ENCODE measurements around the gene MACROH2A1.

- TF ChIP-seq, protein P1, sequence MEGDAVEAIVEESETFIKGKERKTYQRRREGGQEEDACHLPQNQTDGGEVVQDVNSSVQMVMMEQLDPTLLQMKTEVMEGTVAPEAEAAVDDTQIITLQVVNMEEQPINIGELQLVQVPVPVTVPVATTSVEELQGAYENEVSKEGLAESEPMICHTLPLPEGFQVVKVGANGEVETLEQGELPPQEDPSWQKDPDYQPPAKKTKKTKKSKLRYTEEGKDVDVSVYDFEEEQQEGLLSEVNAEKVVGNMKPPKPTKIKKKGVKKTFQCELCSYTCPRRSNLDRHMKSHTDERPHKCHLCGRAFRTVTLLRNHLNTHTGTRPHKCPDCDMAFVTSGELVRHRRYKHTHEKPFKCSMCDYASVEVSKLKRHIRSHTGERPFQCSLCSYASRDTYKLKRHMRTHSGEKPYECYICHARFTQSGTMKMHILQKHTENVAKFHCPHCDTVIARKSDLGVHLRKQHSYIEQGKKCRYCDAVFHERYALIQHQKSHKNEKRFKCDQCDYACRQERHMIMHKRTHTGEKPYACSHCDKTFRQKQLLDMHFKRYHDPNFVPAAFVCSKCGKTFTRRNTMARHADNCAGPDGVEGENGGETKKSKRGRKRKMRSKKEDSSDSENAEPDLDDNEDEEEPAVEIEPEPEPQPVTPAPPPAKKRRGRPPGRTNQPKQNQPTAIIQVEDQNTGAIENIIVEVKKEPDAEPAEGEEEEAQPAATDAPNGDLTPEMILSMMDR (IDR thresholded peaks at IDR 0.05), result no peak
- TF ChIP-seq CEBPB (IDR thresholded peaks at IDR 0.05) (no peak), BHLHE40 (IDR thresholded peaks at IDR 0.05; ENCODE audit: low read depth, low read length) (no peak), SMC3 (IDR thresholded peaks at IDR 0.05) (no peak), POLR2A (IDR thresholded peaks at IDR 0.05; ENCODE audit: low read length) (no peak)
Observed at GRCh38 chr5:135359374-135360165, 39.5 kb downstream of the MACROH2A1 start.
